Peyer's patch (tissue), 4 donors: Measurements from ENCODE around the gene CCNI2.

ENCODE experiments used
- POLR2A ChIP-seq, 2 donors: fragments of 450-650 bp; IDR thresholded peaks; one replicate each; pipeline ENCODE4 v1.5.1; 2017; ENCODE audit warnings: antibody characterized with exemption in 2 of 2, mild to moderate bottlenecking in 2 of 2, moderate library complexity in 2 of 2
- TF ChIP-seq, protein P1 (sequence below), 6 experiments: fragments of 450-650 bp in 4 of 6; fragments of 200-600 bp in 2 of 6; sonication (generic) in 1 of 6; IDR thresholded peaks; one replicate each; pipeline ENCODE4 v1.5.1; 2017 to 2019; ENCODE audit warnings: antibody characterized with exemption in 6 of 6, mild to moderate bottlenecking in 3 of 6, moderate library complexity in 1 of 6

DNA sequence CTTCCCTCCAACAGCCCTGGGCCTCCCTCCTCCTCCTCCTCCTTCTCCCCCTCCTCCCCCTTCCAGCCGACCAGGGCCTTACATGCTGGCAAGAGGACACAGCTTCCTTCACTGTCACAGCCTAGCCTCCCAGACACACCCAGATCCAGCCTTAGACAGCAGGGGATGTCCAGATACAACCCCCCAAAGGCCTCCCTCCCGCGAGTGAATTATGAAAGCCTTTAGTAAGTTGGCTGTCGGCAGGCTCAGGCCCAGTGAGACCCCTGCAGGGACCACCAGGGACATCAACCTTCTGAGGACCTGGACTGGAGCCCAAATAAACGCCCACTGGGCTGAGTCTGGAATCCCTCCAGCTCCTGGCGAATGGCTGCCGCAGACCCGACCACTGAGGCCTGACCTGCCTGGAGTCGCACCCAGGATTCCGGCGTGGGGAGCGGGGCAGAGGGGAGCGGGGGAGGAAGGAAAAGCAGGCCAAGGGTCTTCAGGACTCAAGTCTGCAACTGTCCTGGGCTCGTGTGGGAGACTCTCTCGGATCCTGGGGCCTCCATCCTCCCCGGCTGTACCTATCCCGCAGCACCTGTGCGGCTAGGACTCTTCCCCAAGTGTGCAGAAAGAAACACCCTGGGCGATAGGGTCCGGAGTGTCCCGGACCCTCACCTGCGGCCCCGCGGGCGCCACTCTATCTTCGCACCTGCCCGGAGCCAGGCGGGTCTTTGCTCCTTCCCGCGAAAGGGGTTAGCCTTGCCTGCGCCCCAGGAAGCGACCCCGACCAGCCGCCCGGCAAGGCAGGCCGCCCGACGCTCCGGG, 29.1 kb downstream of the CCNI2 start:
- TF ChIP-seq, protein P1, sequence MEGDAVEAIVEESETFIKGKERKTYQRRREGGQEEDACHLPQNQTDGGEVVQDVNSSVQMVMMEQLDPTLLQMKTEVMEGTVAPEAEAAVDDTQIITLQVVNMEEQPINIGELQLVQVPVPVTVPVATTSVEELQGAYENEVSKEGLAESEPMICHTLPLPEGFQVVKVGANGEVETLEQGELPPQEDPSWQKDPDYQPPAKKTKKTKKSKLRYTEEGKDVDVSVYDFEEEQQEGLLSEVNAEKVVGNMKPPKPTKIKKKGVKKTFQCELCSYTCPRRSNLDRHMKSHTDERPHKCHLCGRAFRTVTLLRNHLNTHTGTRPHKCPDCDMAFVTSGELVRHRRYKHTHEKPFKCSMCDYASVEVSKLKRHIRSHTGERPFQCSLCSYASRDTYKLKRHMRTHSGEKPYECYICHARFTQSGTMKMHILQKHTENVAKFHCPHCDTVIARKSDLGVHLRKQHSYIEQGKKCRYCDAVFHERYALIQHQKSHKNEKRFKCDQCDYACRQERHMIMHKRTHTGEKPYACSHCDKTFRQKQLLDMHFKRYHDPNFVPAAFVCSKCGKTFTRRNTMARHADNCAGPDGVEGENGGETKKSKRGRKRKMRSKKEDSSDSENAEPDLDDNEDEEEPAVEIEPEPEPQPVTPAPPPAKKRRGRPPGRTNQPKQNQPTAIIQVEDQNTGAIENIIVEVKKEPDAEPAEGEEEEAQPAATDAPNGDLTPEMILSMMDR (IDR thresholded peaks at IDR 0.05): no peak
- TF ChIP-seq POLR2A (IDR thresholded peaks at IDR 0.05): peak in 1 of 2 donors; percentile 20
